Superior temporal gyrus (tissue), 1 donor: ENCODE data around the gene FMN1.

Source experiments
- DNase-seq: peaks from one replicate; pipeline ENCODE4 v3.0.0-alpha.2; 2016; ENCODE audit errors: extremely low spot score

Gene FMN1

DNA sequence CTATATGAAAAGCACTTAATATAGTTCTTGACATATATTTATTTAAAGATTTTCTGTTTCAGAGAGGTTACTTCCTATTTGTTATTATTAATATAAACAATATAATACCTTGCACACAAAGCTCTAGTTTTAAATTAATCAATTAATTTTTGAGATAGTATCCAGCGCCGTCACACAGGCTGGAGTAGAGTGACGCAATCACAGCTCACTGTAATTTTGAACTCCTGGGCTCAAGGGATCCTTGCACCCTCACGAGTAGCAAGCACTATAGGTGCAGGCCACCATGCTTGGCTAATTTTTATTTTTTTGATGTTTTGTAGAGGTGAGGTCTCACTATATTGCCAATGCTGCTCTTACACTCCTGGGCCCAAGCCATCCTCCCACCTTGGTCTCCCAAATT lies 267.4 kb downstream of the FMN1 start:
- no peak for DNase-seq

- no peak for DNase-seq
Observed at GRCh38 chr15:32923176-32923575, 271.3 kb downstream of the FMN1 start.

DNA sequence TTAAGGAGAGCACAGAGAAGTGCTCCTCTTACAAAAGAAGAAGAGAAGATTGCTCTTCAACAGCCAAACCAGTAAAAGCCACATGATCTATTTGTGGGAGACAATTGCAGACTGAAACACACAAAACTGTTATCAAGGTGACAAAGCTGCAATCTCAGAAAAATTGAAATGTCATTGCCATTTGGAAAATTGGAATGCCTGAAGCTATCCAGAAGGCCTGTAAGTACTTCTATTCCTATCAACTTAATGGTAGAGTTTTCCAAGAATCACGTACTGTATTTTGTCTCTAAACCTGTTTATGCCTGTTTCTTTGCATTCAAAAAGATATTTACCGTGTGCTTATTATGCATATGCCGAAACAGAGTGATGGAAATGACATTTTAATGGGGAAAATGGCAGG lies 272.0 kb downstream of the FMN1 start:
- no peak for DNase-seq

GRCh38 chr15:32919749-32920414 lies 274.6 kb downstream of the FMN1 start:
- DNase-seq, result no peak

DNA sequence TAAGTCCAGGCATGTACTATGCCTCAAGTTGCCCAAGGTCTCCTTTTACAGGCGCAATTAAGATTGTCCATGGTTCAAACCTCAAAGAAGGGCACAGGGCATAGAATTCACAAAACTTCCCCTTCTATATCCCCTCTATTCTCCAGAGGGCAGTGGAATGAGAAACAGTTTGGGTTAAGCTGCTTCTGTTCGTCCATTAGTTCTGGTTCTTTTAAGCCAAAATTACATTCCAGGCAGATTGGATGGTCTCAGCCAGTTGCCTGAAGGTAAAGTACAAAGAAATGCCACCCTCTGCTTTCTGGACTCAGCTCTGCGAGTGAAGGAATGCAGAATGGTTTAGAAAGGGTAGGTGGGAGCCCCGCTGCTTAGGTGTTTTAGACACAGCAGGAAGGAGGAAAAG lies 276.0 kb downstream of the FMN1 start:
- DNase-seq, result no peak

DNA sequence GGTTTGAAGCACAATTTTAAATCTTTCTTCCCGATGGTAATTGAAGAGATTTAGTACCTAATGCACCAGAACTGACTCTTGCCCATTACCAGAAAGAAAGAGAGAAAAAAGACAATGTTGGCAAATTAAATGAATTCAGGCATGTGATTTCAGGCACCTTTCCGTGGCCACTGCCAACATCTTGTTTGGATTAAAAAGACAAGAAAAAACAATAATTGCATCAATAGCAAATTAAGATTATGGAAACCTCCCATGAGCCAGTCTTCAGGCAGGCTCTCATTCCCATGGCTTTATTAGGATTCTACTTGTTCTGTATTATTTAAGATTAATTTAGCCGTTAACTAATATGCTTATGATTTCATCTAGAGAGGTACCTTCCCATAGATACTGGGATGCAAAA lies 283.7 kb downstream of the FMN1 start:
- DNase-seq, result no peak

DNA sequence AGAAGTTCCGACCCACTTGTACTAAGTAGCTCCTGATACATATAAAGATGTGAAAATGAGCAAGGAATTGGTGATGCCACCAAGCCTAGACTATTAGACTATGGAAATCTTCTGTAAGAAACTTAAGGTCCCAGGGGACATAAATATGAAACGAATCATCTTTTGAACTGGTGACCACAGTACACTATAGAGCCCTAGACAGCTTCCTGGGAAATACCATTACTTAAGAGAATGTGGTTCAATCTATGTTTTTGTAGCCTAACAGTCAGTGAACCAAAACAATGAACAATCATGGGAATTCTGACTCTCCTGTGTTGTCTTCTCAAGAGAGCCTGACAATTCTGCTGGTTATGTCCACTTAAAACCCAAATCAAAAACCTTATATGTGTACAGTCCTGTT lies 285.1 kb downstream of the FMN1 start:
- DNase-seq, result no peak

DNA sequence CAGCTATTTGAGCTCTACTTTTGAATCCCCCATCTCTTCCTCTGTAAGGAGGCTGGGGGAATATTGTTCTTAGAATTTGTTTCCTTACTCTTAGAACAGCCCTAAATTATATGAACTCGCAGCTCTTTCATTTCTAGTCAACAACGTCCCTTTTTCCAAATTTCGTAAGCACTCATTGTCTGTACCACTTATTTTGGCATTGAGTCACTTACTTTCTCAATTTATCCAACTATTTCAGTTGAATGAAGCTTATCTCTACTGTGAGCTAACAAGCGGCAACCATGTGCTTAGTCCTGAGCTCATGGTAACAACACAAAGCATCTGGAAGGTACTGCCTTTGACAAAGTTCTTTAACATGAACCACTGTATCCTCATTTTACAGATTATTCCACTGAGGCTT lies 285.6 kb downstream of the FMN1 start:
- DNase-seq, result no peak

DNA sequence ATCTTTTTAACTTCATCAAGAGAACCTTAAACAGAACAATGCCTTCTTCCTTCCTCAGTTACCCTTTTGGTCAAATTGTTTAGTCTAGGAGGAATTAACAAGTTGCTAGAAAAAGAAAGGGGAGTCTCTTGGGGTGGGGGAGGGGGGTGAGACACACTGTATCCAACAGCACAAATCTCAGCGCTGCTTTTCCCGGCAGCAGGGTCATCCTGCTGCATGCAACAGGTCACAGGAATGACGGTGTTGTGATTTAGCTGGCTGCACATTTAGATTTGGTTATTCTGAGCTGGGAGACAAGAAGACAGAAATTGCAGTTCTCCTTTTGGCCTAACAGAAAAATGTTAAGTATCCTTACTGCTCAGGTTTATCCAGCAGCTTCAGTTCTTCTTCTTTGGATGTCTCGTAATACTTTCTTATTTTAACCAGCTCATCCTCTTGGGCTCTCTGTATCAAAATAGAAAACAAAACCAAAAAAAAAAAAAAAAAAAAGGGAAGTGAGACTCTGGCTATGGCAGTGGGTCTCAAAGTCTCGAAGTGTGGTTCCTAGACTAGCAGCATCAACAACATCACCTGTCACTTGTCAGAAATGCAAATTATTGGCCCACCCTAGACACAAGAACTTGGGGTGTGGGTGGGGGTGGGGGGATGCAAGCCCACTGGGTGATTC lies 286.2 kb downstream of the FMN1 start:
- no peak for DNase-seq

- DNase-seq, result no peak
Observed at GRCh38 chr15:32905481-32905880, 289.0 kb downstream of the FMN1 start.

DNA sequence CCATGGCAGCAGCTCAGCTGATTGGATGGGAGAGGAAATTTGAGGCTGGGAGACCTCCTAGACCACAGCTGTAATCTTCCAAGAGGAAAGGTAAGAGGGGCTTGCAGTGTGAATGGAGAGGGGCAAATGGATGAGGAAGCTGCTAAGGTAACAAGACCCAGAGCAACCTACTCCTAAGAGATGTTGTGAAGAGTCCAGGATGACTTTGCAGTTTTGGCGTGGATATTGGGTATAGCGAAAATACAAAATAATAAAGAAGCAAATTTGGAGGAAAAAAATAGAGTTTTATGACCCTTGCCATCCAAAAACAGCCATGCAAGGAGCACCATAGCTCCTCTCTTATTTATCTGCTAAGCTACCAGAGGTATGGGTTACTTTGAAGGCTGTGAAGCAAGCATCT lies 290.1 kb downstream of the FMN1 start:
- DNase-seq, result no peak

DNA sequence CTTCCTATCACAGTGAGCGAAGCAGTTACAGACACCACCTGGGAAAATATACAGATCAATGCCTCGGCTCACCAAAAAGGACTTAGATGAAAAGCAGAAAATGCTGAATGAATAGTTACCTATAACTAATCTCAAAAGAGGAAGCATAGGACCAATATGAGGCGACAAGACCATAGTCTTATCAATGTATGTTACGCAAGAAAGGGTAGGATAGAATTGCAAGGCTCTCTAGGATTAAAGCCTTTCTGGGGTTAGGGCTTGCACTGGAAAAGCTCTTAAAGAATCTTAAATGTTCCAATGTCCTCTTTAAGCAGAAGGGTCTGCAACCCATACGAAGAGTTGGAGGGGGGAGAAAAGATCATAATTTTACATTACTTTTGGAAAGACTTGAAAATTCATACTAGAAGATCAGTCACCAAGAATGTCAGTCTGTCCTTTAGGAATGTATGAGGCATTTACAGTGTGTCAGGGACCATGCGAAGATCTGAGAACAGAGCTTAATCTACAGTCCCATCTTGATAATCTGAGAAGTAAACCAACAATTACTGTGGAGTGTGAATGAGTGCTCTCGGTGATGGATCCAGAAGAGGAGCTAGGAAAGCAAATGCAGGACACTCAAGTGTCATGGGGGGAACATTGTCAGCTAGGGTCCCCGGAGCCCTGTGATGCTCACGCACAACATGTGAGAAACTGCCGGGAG lies 290.8 kb downstream of the FMN1 start:
- DNase-seq, result no peak

DNA sequence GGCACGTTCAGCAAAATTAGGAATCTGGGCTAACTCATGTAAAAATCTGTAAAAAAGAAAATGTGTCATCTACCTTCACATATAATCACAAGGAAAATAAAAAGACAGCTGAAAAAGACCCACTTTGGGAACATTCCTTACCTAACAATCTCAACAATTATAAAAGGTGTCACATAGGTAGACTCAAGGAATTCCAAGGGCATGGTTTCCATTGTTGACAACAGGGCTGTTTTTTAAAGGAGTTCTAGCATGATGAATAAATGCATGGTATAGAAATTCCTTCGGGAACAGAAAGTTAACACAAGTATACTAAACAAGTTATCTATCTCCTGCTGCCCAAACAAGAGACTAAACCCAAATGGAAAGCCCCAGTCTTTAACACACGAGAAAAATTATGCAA lies 292.5 kb downstream of the FMN1 start:
- DNase-seq, result no peak

DNA sequence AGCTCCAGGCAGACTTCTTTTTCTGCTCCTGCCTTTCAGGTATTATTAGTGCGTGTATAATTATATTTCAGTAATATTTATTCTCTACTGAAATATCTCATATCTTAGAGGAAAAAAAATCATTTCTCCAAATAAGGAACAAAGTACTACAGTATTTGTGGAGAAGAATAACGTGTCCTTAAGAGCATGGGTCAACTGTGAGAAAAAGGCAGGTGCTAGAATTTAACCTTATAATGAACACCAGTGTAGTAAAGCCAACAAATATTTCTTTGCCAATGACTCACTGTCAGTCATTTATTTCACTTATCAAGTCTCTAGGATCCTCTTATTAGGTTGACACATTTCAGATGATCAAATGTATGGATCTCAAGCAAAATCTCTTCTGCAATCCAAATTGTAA lies 293.3 kb downstream of the FMN1 start:
- no peak for DNase-seq

GRCh38 chr15:32899126-32899596 lies 295.4 kb downstream of the FMN1 start:
- DNase-seq, result no peak

- DNase-seq, result no peak
Observed at GRCh38 chr15:32898414-32898813, 296.1 kb downstream of the FMN1 start.

GRCh38 chr15:32893421-32893820 lies 301.1 kb downstream of the FMN1 start:
- DNase-seq, result no peak

GRCh38 chr15:32889214-32889613 lies 305.3 kb downstream of the FMN1 start:
- DNase-seq, result no peak

GRCh38 chr15:32888221-32888761 lies 306.2 kb downstream of the FMN1 start:
- no peak for DNase-seq

DNA sequence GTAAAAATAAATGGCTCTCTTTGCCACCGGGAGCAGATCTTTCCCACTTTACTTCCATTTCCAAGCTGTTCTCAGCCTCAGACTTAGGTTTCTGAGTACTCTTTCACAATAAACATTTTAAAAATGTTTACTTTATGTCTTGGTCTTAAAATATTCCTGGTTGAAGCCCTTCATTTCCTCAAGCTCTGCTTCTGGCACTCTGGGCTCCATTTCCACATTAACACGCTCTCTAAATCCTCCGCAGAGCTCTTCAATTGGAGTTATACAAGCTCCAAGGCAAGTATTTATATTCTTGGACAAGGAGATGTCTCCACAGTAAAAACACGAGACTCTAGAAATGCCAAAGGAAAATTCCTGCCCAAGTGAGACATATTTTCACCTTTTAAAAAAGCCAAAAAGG lies 307.4 kb downstream of the FMN1 start:
- peak; percentile 28 for DNase-seq

DNA sequence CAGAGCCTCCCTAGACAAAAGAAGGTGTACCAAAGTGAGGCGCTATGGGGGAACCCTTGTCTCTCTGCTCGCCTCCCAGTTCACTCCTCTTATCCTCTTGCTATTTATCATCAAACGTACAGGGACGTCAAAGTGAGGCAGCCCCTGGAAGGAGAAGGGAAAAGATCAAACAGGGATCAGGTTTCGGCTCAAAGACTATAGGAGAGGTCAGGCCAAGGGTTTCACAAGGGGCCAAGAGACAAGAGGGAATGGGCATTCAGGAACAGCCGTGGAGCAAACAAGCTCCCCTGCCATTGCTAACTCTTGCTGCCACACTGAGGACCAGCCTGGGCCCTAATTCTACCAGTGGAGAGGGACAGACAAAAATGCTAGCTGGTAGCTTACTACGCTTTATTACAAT lies 308.1 kb downstream of the FMN1 start:
- DNase-seq, result no peak

GRCh38 chr15:32885713-32886112 lies 308.8 kb downstream of the FMN1 start:
- DNase-seq, result no peak

- no peak for DNase-seq
Observed at GRCh38 chr15:32884146-32884545, 310.4 kb downstream of the FMN1 start.
